Measurements from ENCODE around the gene EPB41L4B. TPM values are rescaled to one million over a fixed set of nuclear protein-coding genes. Genes with fewer than 3 reads are reported as not detected.
"Not testable (repeated sequence)": the region's sequence is repeated elsewhere in the genome, so short reads cannot be mapped to it uniquely, and the experiment has no call there.

The EPB41L4B gene
- total RNA-seq, 1 donor from 2014 or later = 6.8 TPM

- Histone ChIP-seq H3K4me3 (ENCODE audit: low read length in 3 of 3) (no peak overlapping the region), H3K27ac (ENCODE audit: low read depth, low read length) (no peak overlapping the region), H3K9ac (ENCODE audit: low read depth in 1 of 3, low read length in 3 of 3) (no peak overlapping the region), H3K27me3 (ENCODE audit: control insufficient read depth in 3 of 3, insufficient read depth in 3 of 3, low read length in 3 of 3) (no peaks in the 10 kb centered on the region), H3K36me3 (ENCODE audit: control insufficient read depth in 3 of 3, insufficient read depth in 3 of 3, low read length in 3 of 3) (no peaks in the 10 kb centered on the region), H3K9me3 (ENCODE audit: control insufficient read depth in 3 of 3, low read length in 3 of 3) (no peaks in the 10 kb centered on the region), H3K4me1 (ENCODE audit: control insufficient read depth in 3 of 3, insufficient read depth in 3 of 3, low read length in 3 of 3) (peaks cover 0 to 9% (median 8%) of the 10 kb centered on the region in 3 donors)
Observed at GRCh38 chr9:109286571-109286977, 34.3 kb downstream of the EPB41L4B start.

GRCh38 chr9:109283672-109284071 lies 37.2 kb downstream of the EPB41L4B start:
- not testable (repeated sequence) for H3K9me3 ChIP-seq (ENCODE audit: control insufficient read depth in 3 of 3, low read length in 3 of 3); H3K4me3 ChIP-seq (ENCODE audit: low read length in 3 of 3); H3K36me3 ChIP-seq (ENCODE audit: control insufficient read depth in 3 of 3, insufficient read depth in 3 of 3, low read length in 3 of 3); H3K27ac ChIP-seq (ENCODE audit: low read depth, low read length); H3K9ac ChIP-seq (ENCODE audit: low read depth in 1 of 3, low read length in 3 of 3); H3K27me3 ChIP-seq (ENCODE audit: control insufficient read depth in 3 of 3, insufficient read depth in 3 of 3, low read length in 3 of 3)
- H3K4me1 ChIP-seq (ENCODE audit: control insufficient read depth in 3 of 3, insufficient read depth in 3 of 3, low read length in 3 of 3) = peaks cover 0 to 14% (median 8%) of the 10 kb centered on the region in 3 donors

- no peaks in the 10 kb centered on the region for H3K9me3 ChIP-seq (ENCODE audit: control insufficient read depth in 3 of 3, low read length in 3 of 3)
- peaks cover 0 to 19% (median 8%) of the 10 kb centered on the region in 3 donors for H3K4me1 ChIP-seq (ENCODE audit: control insufficient read depth in 3 of 3, insufficient read depth in 3 of 3, low read length in 3 of 3)
- no peak overlapping the region for H3K27ac ChIP-seq (ENCODE audit: low read depth, low read length)
- no peaks in the 10 kb centered on the region for H3K27me3 ChIP-seq (ENCODE audit: control insufficient read depth in 3 of 3, insufficient read depth in 3 of 3, low read length in 3 of 3)
- no peak overlapping the region for H3K9ac ChIP-seq (ENCODE audit: low read depth in 1 of 3, low read length in 3 of 3)
- H3K36me3 ChIP-seq (ENCODE audit: control insufficient read depth in 3 of 3, insufficient read depth in 3 of 3, low read length in 3 of 3) = no peaks in the 10 kb centered on the region
- H3K4me3 ChIP-seq (ENCODE audit: low read length in 3 of 3) = no peak overlapping the region
Observed at GRCh38 chr9:109283012-109283411, 37.8 kb downstream of the EPB41L4B start.

- Histone ChIP-seq H3K9ac (ENCODE audit: low read depth in 1 of 3, low read length in 3 of 3) (no peak overlapping the region), H3K4me1 (ENCODE audit: control insufficient read depth in 3 of 3, insufficient read depth in 3 of 3, low read length in 3 of 3) (peaks cover 3 to 25% (median 10%) of the 10 kb centered on the region in 3 donors), H3K36me3 (ENCODE audit: control insufficient read depth in 3 of 3, insufficient read depth in 3 of 3, low read length in 3 of 3) (no peaks in the 10 kb centered on the region), H3K9me3 (ENCODE audit: control insufficient read depth in 3 of 3, low read length in 3 of 3) (no peaks in the 10 kb centered on the region), H3K4me3 (ENCODE audit: low read length in 3 of 3) (no peak overlapping the region), H3K27ac (ENCODE audit: low read depth, low read length) (no peak overlapping the region), H3K27me3 (ENCODE audit: control insufficient read depth in 3 of 3, insufficient read depth in 3 of 3, low read length in 3 of 3) (no peaks in the 10 kb centered on the region)
Observed at GRCh38 chr9:109282302-109282701, 38.6 kb downstream of the EPB41L4B start.

GRCh38 chr9:109281518-109281917 lies 39.3 kb downstream of the EPB41L4B start:
- H3K4me3 ChIP-seq (ENCODE audit: low read length in 3 of 3) = no peak overlapping the region
- no peaks in the 10 kb centered on the region for H3K27me3 ChIP-seq (ENCODE audit: control insufficient read depth in 3 of 3, insufficient read depth in 3 of 3, low read length in 3 of 3)
- no peaks in the 10 kb centered on the region for H3K9me3 ChIP-seq (ENCODE audit: control insufficient read depth in 3 of 3, low read length in 3 of 3)
- H3K4me1 ChIP-seq (ENCODE audit: control insufficient read depth in 3 of 3, insufficient read depth in 3 of 3, low read length in 3 of 3) = peaks cover 4 to 24% (median 8%) of the 10 kb centered on the region in 3 donors
- H3K27ac ChIP-seq (ENCODE audit: low read depth, low read length) = no peak overlapping the region
- H3K36me3 ChIP-seq (ENCODE audit: control insufficient read depth in 3 of 3, insufficient read depth in 3 of 3, low read length in 3 of 3) = no peaks in the 10 kb centered on the region
- no peak overlapping the region for H3K9ac ChIP-seq (ENCODE audit: low read depth in 1 of 3, low read length in 3 of 3)

GRCh38 chr9:109278848-109279247 lies 42.0 kb downstream of the EPB41L4B start:
- Histone ChIP-seq H3K9ac (ENCODE audit: low read depth in 1 of 3, low read length in 3 of 3) (no peak overlapping the region), H3K4me3 (ENCODE audit: low read length in 3 of 3) (no peak overlapping the region), H3K4me1 (ENCODE audit: control insufficient read depth in 3 of 3, insufficient read depth in 3 of 3, low read length in 3 of 3) (peaks cover 17 to 45% (median 28%) of the 10 kb centered on the region in 3 donors), H3K36me3 (ENCODE audit: control insufficient read depth in 3 of 3, insufficient read depth in 3 of 3, low read length in 3 of 3) (no peaks in the 10 kb centered on the region), H3K27ac (ENCODE audit: low read depth, low read length) (no peak overlapping the region), H3K27me3 (ENCODE audit: control insufficient read depth in 3 of 3, insufficient read depth in 3 of 3, low read length in 3 of 3) (no peaks in the 10 kb centered on the region), H3K9me3 (ENCODE audit: control insufficient read depth in 3 of 3, low read length in 3 of 3) (no peaks in the 10 kb centered on the region)

GRCh38 chr9:109278216-109278615 lies 42.6 kb downstream of the EPB41L4B start:
- no peak overlapping the region for H3K9ac ChIP-seq (ENCODE audit: low read depth in 1 of 3, low read length in 3 of 3)
- H3K27me3 ChIP-seq (ENCODE audit: control insufficient read depth in 3 of 3, insufficient read depth in 3 of 3, low read length in 3 of 3) = no peaks in the 10 kb centered on the region
- H3K4me1 ChIP-seq (ENCODE audit: control insufficient read depth in 3 of 3, insufficient read depth in 3 of 3, low read length in 3 of 3) = peaks cover 17 to 50% (median 29%) of the 10 kb centered on the region in 3 donors
- H3K9me3 ChIP-seq (ENCODE audit: control insufficient read depth in 3 of 3, low read length in 3 of 3) = no peaks in the 10 kb centered on the region
- no peak overlapping the region for H3K4me3 ChIP-seq (ENCODE audit: low read length in 3 of 3)
- H3K36me3 ChIP-seq (ENCODE audit: control insufficient read depth in 3 of 3, insufficient read depth in 3 of 3, low read length in 3 of 3) = no peaks in the 10 kb centered on the region
- no peak overlapping the region for H3K27ac ChIP-seq (ENCODE audit: low read depth, low read length)

GRCh38 chr9:109277451-109277850 lies 43.4 kb downstream of the EPB41L4B start:
- H3K27ac ChIP-seq (ENCODE audit: low read depth, low read length) = peak overlapping the region; percentile 54
- no peaks in the 10 kb centered on the region for H3K27me3 ChIP-seq (ENCODE audit: control insufficient read depth in 3 of 3, insufficient read depth in 3 of 3, low read length in 3 of 3)
- no peaks in the 10 kb centered on the region for H3K9me3 ChIP-seq (ENCODE audit: control insufficient read depth in 3 of 3, low read length in 3 of 3)

GRCh38 chr9:109276469-109277440 lies 44.1 kb downstream of the EPB41L4B start:
- no peak overlapping the region for H3K4me3 ChIP-seq (ENCODE audit: low read length in 3 of 3)
- no peaks in the 10 kb centered on the region for H3K9me3 ChIP-seq (ENCODE audit: control insufficient read depth in 3 of 3, low read length in 3 of 3)
- peaks cover 17 to 53% (median 29%) of the 10 kb centered on the region in 3 donors for H3K4me1 ChIP-seq (ENCODE audit: control insufficient read depth in 3 of 3, insufficient read depth in 3 of 3, low read length in 3 of 3)
- H3K27me3 ChIP-seq (ENCODE audit: control insufficient read depth in 3 of 3, insufficient read depth in 3 of 3, low read length in 3 of 3) = no peaks in the 10 kb centered on the region
- H3K9ac ChIP-seq (ENCODE audit: low read depth in 1 of 3, low read length in 3 of 3) = no peak overlapping the region
- H3K36me3 ChIP-seq (ENCODE audit: control insufficient read depth in 3 of 3, insufficient read depth in 3 of 3, low read length in 3 of 3) = no peaks in the 10 kb centered on the region
- H3K27ac ChIP-seq (ENCODE audit: low read depth, low read length) = peak overlapping the region; percentile 54

More at GRCh38 chr9:109277451-109277850, 43.4 kb downstream of the EPB41L4B start:
- H3K36me3 ChIP-seq (ENCODE audit: control insufficient read depth in 3 of 3, insufficient read depth in 3 of 3, low read length in 3 of 3) = no peaks in the 10 kb centered on the region
- H3K4me1 ChIP-seq (ENCODE audit: control insufficient read depth in 3 of 3, insufficient read depth in 3 of 3, low read length in 3 of 3) = peaks cover 17 to 50% (median 29%) of the 10 kb centered on the region in 3 donors
- no peak overlapping the region for H3K4me3 ChIP-seq (ENCODE audit: low read length in 3 of 3)
- H3K9ac ChIP-seq (ENCODE audit: low read depth in 1 of 3, low read length in 3 of 3) = no peak overlapping the region
